ENCODE measurements around the gene ADAMTS13. TPM values are rescaled to one million over a fixed set of nuclear protein-coding genes. Genes with fewer than 3 reads are reported as not detected.

ADAMTS13 gene
- total and polyA plus RNA-seq, 2 donors (not counting 1 experiment from before 2014, with no cell fraction given), result 0.78 to 3.1 TPM

- Histone ChIP-seq H3K9me3 (ENCODE audit: control insufficient read depth, insufficient read depth, low read depth, low read length) (no peaks in the 10 kb centered on the region), H3K4me1 (ENCODE audit: control insufficient read depth, extremely low read depth, insufficient read depth, low read length) (no peaks in the 10 kb centered on the region), H3K27ac (ENCODE audit: insufficient read depth, low read length) (no peak overlapping the region), H3K4me3 (replicated peaks in 1 of 4; ENCODE audit: control extremely low read depth in 1 of 4, insufficient read depth in 1 of 4, low read depth in 3 of 4, low read length in 4 of 4) (no peak overlapping the region), H3K79me2 (ENCODE audit: control insufficient read depth, insufficient read depth, low read length) (no peaks in the 10 kb centered on the region), H3K9ac (ENCODE audit: insufficient read depth, low read length) (no peak overlapping the region), H2AFZ (ENCODE audit: low read length) (no peak overlapping the region), H3K27me3 (ENCODE audit: control insufficient read depth, insufficient read depth, low read length) (no peaks in the 10 kb centered on the region), H3K4me2 (ENCODE audit: extremely low read depth, insufficient read depth, low read length) (no peak overlapping the region), H4K20me1 (ENCODE audit: control insufficient read depth, extremely low read depth, insufficient read depth, low read length) (no peaks in the 10 kb centered on the region), H3K36me3 (ENCODE audit: control insufficient read depth, insufficient read depth, low read length) (no peaks in the 10 kb centered on the region)
- DNase-seq (ENCODE audit: low read depth in 2 of 2), result no peak
- TF ChIP-seq EZH2 (IDR thresholded peaks at IDR 0.05; ENCODE audit: low read length, missing control alignments), result no peak
- TF ChIP-seq, protein P1, sequence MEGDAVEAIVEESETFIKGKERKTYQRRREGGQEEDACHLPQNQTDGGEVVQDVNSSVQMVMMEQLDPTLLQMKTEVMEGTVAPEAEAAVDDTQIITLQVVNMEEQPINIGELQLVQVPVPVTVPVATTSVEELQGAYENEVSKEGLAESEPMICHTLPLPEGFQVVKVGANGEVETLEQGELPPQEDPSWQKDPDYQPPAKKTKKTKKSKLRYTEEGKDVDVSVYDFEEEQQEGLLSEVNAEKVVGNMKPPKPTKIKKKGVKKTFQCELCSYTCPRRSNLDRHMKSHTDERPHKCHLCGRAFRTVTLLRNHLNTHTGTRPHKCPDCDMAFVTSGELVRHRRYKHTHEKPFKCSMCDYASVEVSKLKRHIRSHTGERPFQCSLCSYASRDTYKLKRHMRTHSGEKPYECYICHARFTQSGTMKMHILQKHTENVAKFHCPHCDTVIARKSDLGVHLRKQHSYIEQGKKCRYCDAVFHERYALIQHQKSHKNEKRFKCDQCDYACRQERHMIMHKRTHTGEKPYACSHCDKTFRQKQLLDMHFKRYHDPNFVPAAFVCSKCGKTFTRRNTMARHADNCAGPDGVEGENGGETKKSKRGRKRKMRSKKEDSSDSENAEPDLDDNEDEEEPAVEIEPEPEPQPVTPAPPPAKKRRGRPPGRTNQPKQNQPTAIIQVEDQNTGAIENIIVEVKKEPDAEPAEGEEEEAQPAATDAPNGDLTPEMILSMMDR (conservative IDR thresholded peaks at IDR 0.05 in 1 of 2, IDR thresholded peaks at IDR 0.05 in 1 of 2; ENCODE audit: low read depth in 1 of 2, low read length in 2 of 2), result no peak
These were observed 31.5 kb downstream of the ADAMTS13 start for GRCh38 chr9:133453651-133454050.

DNA sequence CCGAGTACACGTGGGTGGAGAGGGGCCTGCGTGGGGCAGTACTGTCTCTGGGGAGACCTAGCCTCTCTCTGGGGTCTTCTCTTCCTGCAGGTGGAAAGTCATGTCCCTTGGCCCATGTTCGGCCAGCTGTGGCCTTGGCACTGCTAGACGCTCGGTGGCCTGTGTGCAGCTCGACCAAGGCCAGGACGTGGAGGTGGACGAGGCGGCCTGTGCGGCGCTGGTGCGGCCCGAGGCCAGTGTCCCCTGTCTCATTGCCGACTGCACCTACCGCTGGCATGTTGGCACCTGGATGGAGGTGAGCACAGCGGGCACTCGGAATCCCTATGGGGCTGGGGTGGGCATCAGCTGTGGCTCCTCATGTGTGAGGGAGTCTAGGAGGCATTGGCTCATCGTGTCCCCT, 32.2 kb downstream of the ADAMTS13 start:
- Histone ChIP-seq H3K9me3 (ENCODE audit: control insufficient read depth, insufficient read depth, low read depth, low read length) (no peaks in the 10 kb centered on the region), H3K27ac (ENCODE audit: insufficient read depth, low read length) (no peak overlapping the region), H4K20me1 (ENCODE audit: control insufficient read depth, extremely low read depth, insufficient read depth, low read length) (no peaks in the 10 kb centered on the region), H3K4me2 (ENCODE audit: extremely low read depth, insufficient read depth, low read length) (no peak overlapping the region), H3K27me3 (ENCODE audit: control insufficient read depth, insufficient read depth, low read length) (no peaks in the 10 kb centered on the region), H3K4me1 (ENCODE audit: control insufficient read depth, extremely low read depth, insufficient read depth, low read length) (no peaks in the 10 kb centered on the region), H2AFZ (ENCODE audit: low read length) (no peak overlapping the region), H3K36me3 (ENCODE audit: control insufficient read depth, insufficient read depth, low read length) (no peaks in the 10 kb centered on the region), H3K4me3 (replicated peaks in 1 of 4; ENCODE audit: control extremely low read depth in 1 of 4, insufficient read depth in 1 of 4, low read depth in 3 of 4, low read length in 4 of 4) (no peak overlapping the region), H3K9ac (ENCODE audit: insufficient read depth, low read length) (no peak overlapping the region), H3K79me2 (ENCODE audit: control insufficient read depth, insufficient read depth, low read length) (no peaks in the 10 kb centered on the region)
- no peak for DNase-seq (ENCODE audit: low read depth in 2 of 2)
- TF ChIP-seq, protein P1 (conservative IDR thresholded peaks at IDR 0.05 in 1 of 2, IDR thresholded peaks at IDR 0.05 in 1 of 2; ENCODE audit: low read depth in 1 of 2, low read length in 2 of 2), result no peak
- TF ChIP-seq EZH2 (IDR thresholded peaks at IDR 0.05; ENCODE audit: low read length, missing control alignments), result no peak

- Histone ChIP-seq H3K9ac (ENCODE audit: insufficient read depth, low read length) (no peak overlapping the region), H3K36me3 (ENCODE audit: control insufficient read depth, insufficient read depth, low read length) (no peaks in the 10 kb centered on the region), H3K4me3 (replicated peaks in 1 of 4; ENCODE audit: control extremely low read depth in 1 of 4, insufficient read depth in 1 of 4, low read depth in 3 of 4, low read length in 4 of 4) (no peak overlapping the region), H3K9me3 (ENCODE audit: control insufficient read depth, insufficient read depth, low read depth, low read length) (no peaks in the 10 kb centered on the region), H3K4me2 (ENCODE audit: extremely low read depth, insufficient read depth, low read length) (no peak overlapping the region), H3K27ac (ENCODE audit: insufficient read depth, low read length) (no peak overlapping the region), H2AFZ (ENCODE audit: low read length) (no peak overlapping the region), H4K20me1 (ENCODE audit: control insufficient read depth, extremely low read depth, insufficient read depth, low read length) (no peaks in the 10 kb centered on the region), H3K79me2 (ENCODE audit: control insufficient read depth, insufficient read depth, low read length) (no peaks in the 10 kb centered on the region), H3K27me3 (ENCODE audit: control insufficient read depth, insufficient read depth, low read length) (no peaks in the 10 kb centered on the region), H3K4me1 (ENCODE audit: control insufficient read depth, extremely low read depth, insufficient read depth, low read length) (no peaks in the 10 kb centered on the region)
- DNase-seq (ENCODE audit: low read depth in 2 of 2), result no peak
- TF ChIP-seq, protein P1 (conservative IDR thresholded peaks at IDR 0.05 in 1 of 2, IDR thresholded peaks at IDR 0.05 in 1 of 2; ENCODE audit: low read depth in 1 of 2, low read length in 2 of 2), result no peak
- no peak for TF ChIP-seq EZH2 (IDR thresholded peaks at IDR 0.05; ENCODE audit: low read length, missing control alignments)
These were observed 32.9 kb downstream of the ADAMTS13 start for GRCh38 chr9:133454943-133455673.
